Colonic mucosa (tissue), 4 donors: Measurements from ENCODE around the gene WNK1. TPM values are rescaled to one million over a fixed set of nuclear protein-coding genes. Genes with fewer than 3 reads are reported as not detected.

Experiments used
- DNase-seq: peaks from one replicate; pipeline ENCODE4 v3.0.0-alpha.2; 2020
- H3K27ac ChIP-seq: fragments of 200-600 bp; one replicate; pipeline ENCODE4 v1.8.0; 2021
- H3K27me3 ChIP-seq: fragments of 200-600 bp; one replicate; pipeline ENCODE4 v1.8.0; 2021
- H3K36me3 ChIP-seq: fragments of 200-600 bp; one replicate; pipeline ENCODE4 v1.8.0; 2021
- H3K4me1 ChIP-seq: fragments of 200-600 bp; one replicate; pipeline ENCODE4 v1.8.0; 2021; ENCODE audit warnings: mild to moderate bottlenecking
- H3K4me3 ChIP-seq: fragments of 200-600 bp; one replicate; pipeline ENCODE4 v1.8.0; 2021
- H3K9ac ChIP-seq, 2 donors: one replicate each; pipeline ENCODE4 v1.7.0; 2013; ENCODE audit warnings: control low read depth in 2 of 2, low read depth in 2 of 2, low read length in 2 of 2
- H3K9me3 ChIP-seq: fragments of 200-600 bp; one replicate; pipeline ENCODE4 v1.8.0; 2021
- intact Hi-C: fragments of 100-400 bp; cut with DNase I; formaldehyde crosslinking; loops from one replicate; pipeline ENCODE4 v1.14.1; 2022
- total RNA-seq, 2 donors: library from RNA; stranded (reverse); fragmentation: NEBNext Ultra II Directional in 1 of 2; extraction: Animal tissue kit (Norgen Biotek cat#: 25700) in 1 of 2; gene quantifications; one replicate each; pipeline ENCODE4 v1.2.1, GENCODE V29; 2021
- TF ChIP-seq, protein P1 (sequence below): fragments of 200-600 bp; IDR thresholded peaks from one replicate; pipeline ENCODE4 v1.8.0; 2022; ENCODE audit warnings: antibody characterized with exemption, mild to moderate bottlenecking
- donor health status: healthy.
- donor health status: DM: no; HTN: no; CAD: no.
- donor health status: DM: no; HTN: no; CAD: no.

Gene WNK1
- total RNA-seq, 2 donors from 2014 or later, result 81.8 to 85.8 TPM

DNA sequence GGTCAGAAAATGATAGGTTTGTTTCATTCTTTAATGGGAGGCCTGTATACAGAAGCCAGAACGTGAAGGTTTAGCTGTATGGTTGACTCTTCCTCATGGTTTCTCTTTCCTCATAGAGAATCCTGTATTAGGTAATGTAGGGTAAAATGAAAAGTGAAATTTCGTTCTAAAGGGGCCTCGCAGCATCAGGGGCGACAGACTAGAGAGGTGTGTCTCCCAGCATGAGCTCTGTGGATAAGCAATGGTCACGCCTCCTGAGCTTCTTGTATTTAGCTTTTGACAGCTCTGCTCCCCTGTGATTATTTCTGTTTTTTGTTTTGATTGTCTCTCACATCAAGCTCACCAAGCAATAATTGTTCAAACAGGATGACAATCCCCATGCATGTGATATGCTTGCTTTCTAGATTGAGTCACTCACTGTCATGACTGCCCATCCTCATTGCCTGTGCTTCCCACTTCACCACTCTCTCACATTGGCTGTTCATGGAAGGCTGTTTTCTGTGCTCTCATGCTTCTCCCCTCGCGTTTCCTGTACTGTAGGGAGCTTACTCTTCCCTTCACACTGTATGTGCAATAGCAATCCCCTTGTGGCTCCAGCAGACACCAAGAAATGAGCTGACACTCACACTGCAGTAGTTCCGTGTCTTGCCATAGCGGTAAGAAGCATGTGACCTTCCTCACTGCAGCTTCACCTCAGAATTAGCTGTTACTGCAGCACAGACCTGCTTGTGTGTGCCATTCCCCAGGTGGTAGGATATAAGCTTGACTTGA lies 153.1 kb downstream of the WNK1 start:
- Histone ChIP-seq H3K4me3 (no peak overlapping the region), H3K27ac (no peak overlapping the region), H3K36me3 (peaks cover 9% of the 10 kb centered on the region), H3K4me1 (no peaks in the 10 kb centered on the region), H3K27me3 (no peaks in the 10 kb centered on the region), H3K9me3 (no peaks in the 10 kb centered on the region), H3K9ac (no peak overlapping the region)
- TF ChIP-seq, protein P1, sequence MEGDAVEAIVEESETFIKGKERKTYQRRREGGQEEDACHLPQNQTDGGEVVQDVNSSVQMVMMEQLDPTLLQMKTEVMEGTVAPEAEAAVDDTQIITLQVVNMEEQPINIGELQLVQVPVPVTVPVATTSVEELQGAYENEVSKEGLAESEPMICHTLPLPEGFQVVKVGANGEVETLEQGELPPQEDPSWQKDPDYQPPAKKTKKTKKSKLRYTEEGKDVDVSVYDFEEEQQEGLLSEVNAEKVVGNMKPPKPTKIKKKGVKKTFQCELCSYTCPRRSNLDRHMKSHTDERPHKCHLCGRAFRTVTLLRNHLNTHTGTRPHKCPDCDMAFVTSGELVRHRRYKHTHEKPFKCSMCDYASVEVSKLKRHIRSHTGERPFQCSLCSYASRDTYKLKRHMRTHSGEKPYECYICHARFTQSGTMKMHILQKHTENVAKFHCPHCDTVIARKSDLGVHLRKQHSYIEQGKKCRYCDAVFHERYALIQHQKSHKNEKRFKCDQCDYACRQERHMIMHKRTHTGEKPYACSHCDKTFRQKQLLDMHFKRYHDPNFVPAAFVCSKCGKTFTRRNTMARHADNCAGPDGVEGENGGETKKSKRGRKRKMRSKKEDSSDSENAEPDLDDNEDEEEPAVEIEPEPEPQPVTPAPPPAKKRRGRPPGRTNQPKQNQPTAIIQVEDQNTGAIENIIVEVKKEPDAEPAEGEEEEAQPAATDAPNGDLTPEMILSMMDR, result no peak
- no peak for DNase-seq
- intact Hi-C loops, result no loop called here

DNA sequence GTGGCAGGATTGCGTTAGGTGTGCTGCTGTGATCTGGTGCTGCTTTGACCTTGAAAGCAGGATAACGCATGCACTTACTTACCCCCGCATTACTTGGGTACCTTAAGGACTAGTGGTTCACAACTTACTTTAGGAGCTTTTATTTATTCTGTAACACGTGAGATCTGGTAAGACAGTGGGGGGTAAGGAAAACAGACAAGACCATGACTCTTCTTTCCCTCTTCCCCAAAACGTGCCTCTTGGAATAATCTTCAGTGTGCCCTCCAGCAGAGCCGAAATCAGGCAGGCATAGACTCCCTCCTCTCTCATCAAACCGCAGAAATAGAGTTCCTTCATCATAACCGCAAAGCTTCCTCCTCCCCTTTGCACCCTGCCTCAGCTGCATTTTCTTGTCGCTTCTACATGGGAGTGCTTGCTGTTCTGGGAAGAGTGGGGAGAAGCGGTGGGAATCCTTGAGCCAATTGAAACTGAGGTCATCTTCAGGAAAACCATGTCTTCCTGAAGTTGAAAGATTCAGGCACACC lies 153.7 kb downstream of the WNK1 start:
- Histone ChIP-seq H3K36me3 (peaks cover 9% of the 10 kb centered on the region), H3K4me1 (no peaks in the 10 kb centered on the region), H3K9me3 (no peaks in the 10 kb centered on the region), H3K27me3 (no peaks in the 10 kb centered on the region), H3K4me3 (no peak overlapping the region), H3K9ac (no peak overlapping the region), H3K27ac (no peak overlapping the region)
- intact Hi-C loops, result no loop called here
- TF ChIP-seq, protein P1, result no peak
- DNase-seq, result no peak

DNA sequence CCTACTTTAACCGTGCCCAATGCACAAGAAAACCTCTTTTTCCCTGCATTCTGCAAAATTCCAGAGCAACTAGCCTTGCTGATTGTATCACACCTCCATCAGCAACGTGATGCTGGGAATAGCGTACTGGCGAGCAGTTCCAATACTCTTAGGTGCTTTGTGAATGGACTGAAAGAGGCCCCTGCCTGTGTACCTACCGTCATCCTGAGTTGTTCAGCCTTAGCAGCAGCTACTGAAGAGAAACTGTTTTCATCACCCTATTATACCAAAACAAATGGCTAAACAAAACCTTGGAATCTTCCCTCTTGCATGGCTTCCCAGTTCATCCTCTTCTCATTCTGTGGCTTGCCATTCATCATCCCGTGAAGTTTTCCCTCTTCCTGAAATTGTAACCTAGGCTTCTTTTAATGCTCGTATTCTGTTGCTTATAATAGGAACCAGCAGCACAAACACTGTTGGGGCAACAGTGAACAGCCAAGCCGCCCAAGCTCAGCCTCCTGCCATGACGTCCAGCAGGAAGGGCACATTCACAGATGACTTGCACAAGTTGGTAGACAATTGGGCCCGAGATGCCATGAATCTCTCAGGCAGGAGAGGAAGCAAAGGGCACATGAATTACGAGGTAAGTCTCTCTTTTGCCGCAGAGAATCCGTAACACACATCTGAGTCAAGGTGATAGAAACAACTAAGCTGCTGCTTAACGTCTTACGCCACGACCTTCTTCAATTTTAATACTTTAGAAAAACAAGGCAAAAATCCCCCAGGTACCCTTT lies 155.2 kb downstream of the WNK1 start:
- intact Hi-C loops, result no loop called here
- H3K36me3 ChIP-seq, result peaks cover 5% of the 10 kb centered on the region
- no peak overlapping the region for H3K4me3 ChIP-seq
- DNase-seq, result no peak
- H3K27me3 ChIP-seq, result no peaks in the 10 kb centered on the region
- no peaks in the 10 kb centered on the region for H3K9me3 ChIP-seq
- no peak overlapping the region for H3K27ac ChIP-seq
- TF ChIP-seq, protein P1, result no peak
- no peak overlapping the region for H3K9ac ChIP-seq
- H3K4me1 ChIP-seq, result no peaks in the 10 kb centered on the region

DNA sequence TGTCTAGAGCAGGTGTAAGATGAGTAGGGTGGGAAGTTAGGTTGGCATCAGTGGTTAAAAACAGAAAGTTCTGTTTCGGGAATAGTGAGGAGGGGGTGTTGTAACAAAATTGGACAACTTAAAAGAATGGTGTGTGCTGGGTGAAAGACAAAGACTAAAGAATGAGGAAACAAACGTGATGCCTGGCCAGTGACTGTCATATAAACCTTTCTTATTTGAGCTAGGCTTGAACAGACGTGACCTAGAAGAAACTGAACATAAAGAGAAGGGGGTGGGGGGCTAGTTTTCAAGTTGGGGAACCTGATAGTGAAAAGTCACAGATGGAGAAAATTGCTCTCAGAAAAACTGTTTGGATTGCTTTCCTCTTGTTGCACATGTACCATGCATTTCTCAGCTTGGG lies 157.5 kb downstream of the WNK1 start:
- Histone ChIP-seq H3K36me3 (peaks cover 9% of the 10 kb centered on the region), H3K27me3 (no peaks in the 10 kb centered on the region), H3K4me3 (no peak overlapping the region), H3K9ac (no peak overlapping the region), H3K4me1 (no peaks in the 10 kb centered on the region), H3K27ac (no peak overlapping the region), H3K9me3 (no peaks in the 10 kb centered on the region)
- DNase-seq, result no peak
- TF ChIP-seq, protein P1, result no peak
- intact Hi-C loops, result no loop called here

DNA sequence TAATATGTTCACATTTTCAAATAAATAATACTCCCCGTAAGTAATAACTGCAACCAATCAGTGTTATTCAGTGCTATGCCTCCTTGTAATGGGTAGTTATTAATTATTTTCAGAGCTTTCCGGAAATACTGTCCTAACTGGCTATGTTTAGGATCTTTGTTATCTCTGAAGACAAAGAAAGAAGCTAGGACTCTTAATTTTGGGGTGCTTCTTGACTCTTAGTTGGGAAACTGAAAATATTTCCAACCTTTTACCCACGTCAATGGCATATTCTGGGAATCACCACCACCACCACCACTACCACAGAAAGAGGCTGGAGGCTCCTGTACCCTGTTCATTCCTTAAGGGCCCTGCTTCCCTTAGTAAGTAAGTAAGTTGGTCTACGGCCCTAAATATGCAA lies 158.0 kb downstream of the WNK1 start:
- peaks cover 14% of the 10 kb centered on the region for H3K36me3 ChIP-seq
- intact Hi-C loops, result no loop called here

More for the DNA sequence above, 158.0 kb downstream of the WNK1 start:
- H3K4me3 ChIP-seq, result no peak overlapping the region
- DNase-seq, result no peak
- no peak overlapping the region for H3K27ac ChIP-seq
- no peaks in the 10 kb centered on the region for H3K4me1 ChIP-seq
- TF ChIP-seq, protein P1, result no peak
- no peak overlapping the region for H3K9ac ChIP-seq
- no peaks in the 10 kb centered on the region for H3K9me3 ChIP-seq
- H3K27me3 ChIP-seq, result no peaks in the 10 kb centered on the region
